GM12875 (cell line): Measurements from ENCODE around the gene C10orf105.

Source experiments
- H3K4me3 ChIP-seq: one replicate; pipeline ENCODE4 v1.5.1; 2011; ENCODE audit warnings: low read depth, low read length, control low read depth
- TF ChIP-seq, protein P1 (sequence below): IDR thresholded peaks from 2 replicates; pipeline ENCODE4 v1.5.1; 2011; ENCODE audit warnings: low read depth, mild to moderate bottlenecking, control low read depth, inconsistent platforms, low read length, moderate library complexity, borderline replicate concordance; ENCODE audit not compliant: insufficient read depth

Gene C10orf105

DNA sequence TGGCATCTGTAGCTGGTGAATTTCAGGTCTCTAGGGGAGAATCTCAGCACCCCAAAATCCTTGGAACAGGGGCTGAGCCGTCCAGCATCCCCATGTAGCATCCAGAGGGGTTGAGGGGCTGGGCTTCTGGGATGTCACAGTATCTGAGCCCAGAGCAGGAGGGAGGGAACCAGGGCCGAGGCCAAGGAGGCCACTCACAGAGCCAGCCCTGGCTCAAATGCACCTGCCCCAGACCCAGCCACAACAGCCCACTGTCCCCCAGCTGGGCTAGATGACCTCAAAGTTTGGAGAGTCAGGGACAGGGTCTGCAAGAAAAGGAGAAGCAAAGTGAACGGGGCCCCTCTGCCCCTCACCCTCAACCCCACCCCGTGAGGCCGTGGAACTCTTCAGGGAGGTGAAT lies 31.4 kb upstream of the C10orf105 start:
- H3K4me3 ChIP-seq, result no peak overlapping the region
- TF ChIP-seq, protein P1, sequence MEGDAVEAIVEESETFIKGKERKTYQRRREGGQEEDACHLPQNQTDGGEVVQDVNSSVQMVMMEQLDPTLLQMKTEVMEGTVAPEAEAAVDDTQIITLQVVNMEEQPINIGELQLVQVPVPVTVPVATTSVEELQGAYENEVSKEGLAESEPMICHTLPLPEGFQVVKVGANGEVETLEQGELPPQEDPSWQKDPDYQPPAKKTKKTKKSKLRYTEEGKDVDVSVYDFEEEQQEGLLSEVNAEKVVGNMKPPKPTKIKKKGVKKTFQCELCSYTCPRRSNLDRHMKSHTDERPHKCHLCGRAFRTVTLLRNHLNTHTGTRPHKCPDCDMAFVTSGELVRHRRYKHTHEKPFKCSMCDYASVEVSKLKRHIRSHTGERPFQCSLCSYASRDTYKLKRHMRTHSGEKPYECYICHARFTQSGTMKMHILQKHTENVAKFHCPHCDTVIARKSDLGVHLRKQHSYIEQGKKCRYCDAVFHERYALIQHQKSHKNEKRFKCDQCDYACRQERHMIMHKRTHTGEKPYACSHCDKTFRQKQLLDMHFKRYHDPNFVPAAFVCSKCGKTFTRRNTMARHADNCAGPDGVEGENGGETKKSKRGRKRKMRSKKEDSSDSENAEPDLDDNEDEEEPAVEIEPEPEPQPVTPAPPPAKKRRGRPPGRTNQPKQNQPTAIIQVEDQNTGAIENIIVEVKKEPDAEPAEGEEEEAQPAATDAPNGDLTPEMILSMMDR, result no peak

DNA sequence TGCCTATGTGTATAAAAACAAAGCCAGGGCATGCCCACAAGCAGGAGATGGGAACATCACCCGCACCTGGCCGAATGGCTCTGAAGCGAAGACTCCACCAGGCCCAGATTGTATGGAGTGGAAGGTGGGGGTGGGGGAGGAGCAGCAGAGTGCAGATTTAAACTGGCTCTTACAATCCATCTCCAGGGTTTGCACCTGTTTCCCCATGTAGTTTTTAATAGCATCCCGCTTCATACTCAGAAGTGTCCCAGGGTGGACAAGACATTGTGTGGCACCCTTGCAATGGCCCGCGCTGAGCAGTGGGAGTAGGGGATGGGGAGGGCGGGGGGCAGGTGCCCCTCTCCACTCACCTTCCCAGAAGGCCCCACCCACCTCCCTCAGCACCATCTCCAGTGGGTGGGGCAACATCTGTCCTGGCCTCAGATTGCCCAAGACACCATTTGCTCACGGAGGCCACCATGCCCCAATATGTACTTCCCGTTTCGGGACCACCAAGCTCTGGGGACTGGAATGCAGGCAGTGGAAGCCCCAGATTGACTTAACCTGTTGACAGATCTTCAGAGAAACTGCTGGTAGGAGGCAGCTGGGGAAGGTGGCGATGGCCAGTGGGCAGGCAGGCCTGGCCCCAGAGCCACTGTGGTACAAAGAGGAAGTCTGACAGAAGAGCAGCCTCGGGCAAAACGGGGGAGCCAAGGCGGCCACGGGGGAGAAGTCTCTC lies 30.7 kb upstream of the C10orf105 start:
- H3K4me3 ChIP-seq, result no peak overlapping the region
- TF ChIP-seq, protein P1, result no peak

DNA sequence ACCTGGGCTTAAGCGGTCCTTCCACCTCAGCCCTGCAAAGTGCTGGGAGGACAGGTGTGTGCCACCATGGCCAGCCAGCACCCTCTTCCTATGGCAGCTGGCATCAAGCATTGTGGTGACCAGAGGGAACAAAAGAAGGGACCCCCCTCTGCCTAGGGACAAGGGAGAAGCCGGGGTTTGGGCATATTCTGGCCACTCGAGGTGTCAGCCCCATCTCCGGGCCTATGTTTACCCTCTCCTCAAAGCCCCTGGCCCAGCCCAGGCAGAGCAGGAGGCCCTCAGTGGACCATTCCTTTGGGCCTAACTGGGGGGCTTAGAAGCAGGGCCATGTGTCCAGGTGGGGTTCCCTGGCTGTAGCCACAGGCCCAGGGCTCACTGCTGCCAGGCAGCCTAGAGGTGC lies 29.8 kb upstream of the C10orf105 start:
- TF ChIP-seq, protein P1, result no peak
- H3K4me3 ChIP-seq, result no peak overlapping the region

DNA sequence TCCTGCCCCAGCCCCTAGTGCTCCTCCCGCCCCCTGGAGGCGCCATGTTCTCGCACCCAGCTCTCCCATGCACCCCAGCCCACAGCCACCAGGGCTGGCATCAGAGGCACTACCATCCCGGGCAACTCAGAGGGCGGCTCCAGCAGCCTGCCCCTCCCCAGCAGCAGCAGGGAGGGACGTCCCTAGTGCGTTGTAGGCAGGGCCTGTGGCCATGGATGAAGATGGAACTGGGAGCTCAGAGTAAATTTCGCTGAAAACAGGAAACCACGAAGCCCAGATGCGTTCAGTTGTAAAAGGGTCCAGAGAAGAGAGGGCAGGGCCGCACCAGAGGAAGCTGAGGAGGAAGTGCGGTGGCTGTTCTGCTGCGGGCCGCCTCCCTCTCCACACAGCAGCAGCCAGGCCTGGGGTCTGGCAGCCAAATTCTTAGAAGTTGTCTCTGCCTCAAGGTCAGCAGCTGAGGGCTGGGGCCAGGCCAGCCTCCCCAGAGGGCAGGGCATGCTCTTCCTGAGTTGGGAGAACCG lies 29.2 kb upstream of the C10orf105 start:
- no peak overlapping the region for H3K4me3 ChIP-seq
- TF ChIP-seq, protein P1, result peak; percentile 10; the same call in 1 of the 2 replicates

DNA sequence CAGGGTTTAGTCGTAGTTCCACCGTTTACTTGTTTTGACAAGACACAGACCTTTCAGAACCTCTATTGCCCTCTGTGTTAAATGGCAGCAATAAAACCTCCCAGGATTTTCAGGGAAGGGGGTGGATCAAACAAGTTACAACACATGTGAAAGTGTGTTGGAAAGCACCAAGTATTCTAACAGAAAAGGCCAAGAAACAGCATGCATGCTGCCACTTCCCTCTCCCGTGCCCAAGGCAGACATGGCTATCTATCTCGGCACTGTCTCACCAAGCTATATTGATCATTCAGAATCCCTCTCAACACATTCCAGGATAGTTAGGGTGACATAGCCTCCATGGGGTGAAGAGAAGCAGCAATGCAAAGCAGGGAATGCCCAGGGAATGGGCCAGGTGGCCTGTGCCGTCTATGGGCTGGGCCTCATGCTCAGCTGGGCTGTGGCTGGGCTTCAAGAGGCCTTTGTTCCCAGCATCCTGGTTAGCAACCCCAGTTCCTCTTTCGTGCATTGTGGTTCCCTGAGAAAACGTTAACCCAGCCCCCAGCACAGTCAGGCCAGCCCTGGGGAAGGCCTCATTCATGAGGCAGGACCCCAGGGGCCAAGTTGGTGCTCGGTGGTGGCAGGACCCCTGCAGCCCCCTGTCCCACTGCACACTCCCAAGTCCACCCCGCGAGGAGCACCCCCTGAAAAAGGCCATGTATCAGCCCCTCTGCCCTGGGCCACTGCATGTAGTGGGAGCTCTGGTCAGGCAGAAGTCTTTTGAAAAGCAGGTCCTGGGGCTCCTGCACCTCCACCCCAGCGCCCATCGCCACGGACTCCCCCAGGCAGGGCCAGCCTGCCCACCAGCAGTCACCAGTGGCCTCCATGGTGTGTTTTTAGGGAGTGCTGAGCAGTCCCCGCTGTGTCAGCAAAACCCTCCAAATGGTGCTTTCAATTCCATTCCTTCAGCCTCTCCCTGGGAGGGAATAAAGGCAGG lies 28.3 kb upstream of the C10orf105 start:
- TF ChIP-seq, protein P1, result no peak
- no peak overlapping the region for H3K4me3 ChIP-seq

DNA sequence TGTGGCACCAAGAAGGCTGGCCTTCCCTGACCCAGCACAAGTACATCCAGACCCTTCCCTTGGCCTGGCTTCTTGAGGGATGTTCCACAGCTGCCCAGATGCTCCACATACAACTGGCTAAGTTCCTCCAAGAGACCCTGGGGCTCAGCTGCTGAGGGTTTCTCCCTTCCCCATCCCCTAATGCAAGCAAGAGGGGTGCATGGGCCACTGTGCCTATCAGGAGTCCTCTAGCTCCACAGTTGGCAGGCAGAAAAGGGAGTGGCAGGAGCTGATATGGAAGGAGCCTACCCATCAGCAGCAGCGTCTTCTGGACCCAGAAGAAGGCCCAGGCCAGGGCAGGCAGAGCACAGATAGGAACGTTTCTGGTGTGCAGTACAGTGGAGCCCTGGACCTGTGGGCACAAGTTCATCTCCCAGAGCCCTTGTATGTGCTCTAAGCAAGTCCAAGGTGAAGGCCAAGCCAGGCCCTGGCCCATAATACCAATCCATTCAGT lies 27.5 kb upstream of the C10orf105 start:
- H3K4me3 ChIP-seq, result no peak overlapping the region

More for the DNA sequence above, 27.5 kb upstream of the C10orf105 start:
- TF ChIP-seq, protein P1, result no peak
